ENCODE measurements around the gene NEK9.
A peak's percentile ranks its signal among the peaks of the same experiment; 100 is the strongest.

Gene NEK9

GRCh38 chr14:75147423-75148071 is 20.7 kb upstream of the NEK9 start:
- no peaks in the 10 kb centered on the region for H3K27me3 ChIP-seq (ENCODE audit: control insufficient read depth in 1 of 2, insufficient read depth in 2 of 2, low read length in 2 of 2)
- peaks cover 6 to 46% of the 10 kb centered on the region in 2 donors for H3K36me3 ChIP-seq (ENCODE audit: control insufficient read depth in 1 of 2, insufficient read depth in 2 of 2, low read length in 2 of 2)
- peaks cover 16% of the 10 kb centered on the region in 2 donors for H3K4me1 ChIP-seq (ENCODE audit: control insufficient read depth in 1 of 2, insufficient read depth in 2 of 2, low read length in 2 of 2)
- peak overlapping the region in 1 of 2 donors; percentile 7 for H3K9ac ChIP-seq (ENCODE audit: low read depth in 1 of 2, low read length in 2 of 2)
- H3K27ac ChIP-seq (ENCODE audit: low read depth, low read length), result peak overlapping the region; percentile 65
- H3K4me3 ChIP-seq (ENCODE audit: low read depth in 1 of 2, low read length in 2 of 2), result no peak overlapping the region
- no peaks in the 10 kb centered on the region for H3K9me3 ChIP-seq (ENCODE audit: control insufficient read depth in 1 of 2, low read length in 2 of 2)

- Histone ChIP-seq H3K27ac (ENCODE audit: low read depth, low read length) (no peak overlapping the region), H3K27me3 (ENCODE audit: control insufficient read depth in 1 of 2, insufficient read depth in 2 of 2, low read length in 2 of 2) (no peaks in the 10 kb centered on the region), H3K4me1 (ENCODE audit: control insufficient read depth in 1 of 2, insufficient read depth in 2 of 2, low read length in 2 of 2) (peaks cover 19 to 29% of the 10 kb centered on the region in 2 donors), H3K9me3 (ENCODE audit: control insufficient read depth in 1 of 2, low read length in 2 of 2) (no peaks in the 10 kb centered on the region), H3K4me3 (ENCODE audit: low read depth in 1 of 2, low read length in 2 of 2) (no peak overlapping the region), H3K36me3 (ENCODE audit: control insufficient read depth in 1 of 2, insufficient read depth in 2 of 2, low read length in 2 of 2) (peaks cover 0 to 33% of the 10 kb centered on the region in 2 donors), H3K9ac (ENCODE audit: low read depth in 1 of 2, low read length in 2 of 2) (no peak overlapping the region)
These were observed 18.1 kb upstream of the NEK9 start for GRCh38 chr14:75144944-75145343.

GRCh38 chr14:75143761-75144527 is 17.1 kb upstream of the NEK9 start:
- Histone ChIP-seq H3K4me3 (ENCODE audit: low read depth in 1 of 2, low read length in 2 of 2) (no peak overlapping the region), H3K27me3 (ENCODE audit: control insufficient read depth in 1 of 2, insufficient read depth in 2 of 2, low read length in 2 of 2) (no peaks in the 10 kb centered on the region), H3K4me1 (ENCODE audit: control insufficient read depth in 1 of 2, insufficient read depth in 2 of 2, low read length in 2 of 2) (peaks cover 20 to 34% of the 10 kb centered on the region in 2 donors), H3K9ac (ENCODE audit: low read depth in 1 of 2, low read length in 2 of 2) (no peak overlapping the region), H3K36me3 (ENCODE audit: control insufficient read depth in 1 of 2, insufficient read depth in 2 of 2, low read length in 2 of 2) (peaks cover 0 to 25% of the 10 kb centered on the region in 2 donors), H3K27ac (ENCODE audit: low read depth, low read length) (no peak overlapping the region), H3K9me3 (ENCODE audit: control insufficient read depth in 1 of 2, low read length in 2 of 2) (no peaks in the 10 kb centered on the region)

- Histone ChIP-seq H3K4me3 (ENCODE audit: low read depth in 1 of 2, low read length in 2 of 2) (no peak overlapping the region), H3K9ac (ENCODE audit: low read depth in 1 of 2, low read length in 2 of 2) (no peak overlapping the region), H3K27me3 (ENCODE audit: control insufficient read depth in 1 of 2, insufficient read depth in 2 of 2, low read length in 2 of 2) (no peaks in the 10 kb centered on the region), H3K9me3 (ENCODE audit: control insufficient read depth in 1 of 2, low read length in 2 of 2) (no peaks in the 10 kb centered on the region), H3K36me3 (ENCODE audit: control insufficient read depth in 1 of 2, insufficient read depth in 2 of 2, low read length in 2 of 2) (peaks cover 0 to 21% of the 10 kb centered on the region in 2 donors), H3K4me1 (ENCODE audit: control insufficient read depth in 1 of 2, insufficient read depth in 2 of 2, low read length in 2 of 2) (peaks cover 28 to 41% of the 10 kb centered on the region in 2 donors), H3K27ac (ENCODE audit: low read depth, low read length) (no peak overlapping the region)
These were observed 15.6 kb upstream of the NEK9 start for GRCh38 chr14:75142494-75142893.

- Histone ChIP-seq H3K4me3 (ENCODE audit: low read depth in 1 of 2, low read length in 2 of 2) (no peak overlapping the region), H3K27ac (ENCODE audit: low read depth, low read length) (no peak overlapping the region), H3K9ac (ENCODE audit: low read depth in 1 of 2, low read length in 2 of 2) (no peak overlapping the region), H3K27me3 (ENCODE audit: control insufficient read depth in 1 of 2, insufficient read depth in 2 of 2, low read length in 2 of 2) (no peaks in the 10 kb centered on the region), H3K4me1 (ENCODE audit: control insufficient read depth in 1 of 2, insufficient read depth in 2 of 2, low read length in 2 of 2) (peaks cover 28 to 41% of the 10 kb centered on the region in 2 donors), H3K36me3 (ENCODE audit: control insufficient read depth in 1 of 2, insufficient read depth in 2 of 2, low read length in 2 of 2) (peaks cover 0 to 16% of the 10 kb centered on the region in 2 donors), H3K9me3 (ENCODE audit: control insufficient read depth in 1 of 2, low read length in 2 of 2) (no peaks in the 10 kb centered on the region)
These were observed 15.1 kb upstream of the NEK9 start for GRCh38 chr14:75141967-75142366.

GRCh38 chr14:75141062-75141461 is 14.2 kb upstream of the NEK9 start:
- Histone ChIP-seq H3K4me1 (ENCODE audit: control insufficient read depth in 1 of 2, insufficient read depth in 2 of 2, low read length in 2 of 2) (peaks cover 22 to 37% of the 10 kb centered on the region in 2 donors), H3K27me3 (ENCODE audit: control insufficient read depth in 1 of 2, insufficient read depth in 2 of 2, low read length in 2 of 2) (no peaks in the 10 kb centered on the region)

GRCh38 chr14:75140620-75141019 is 13.8 kb upstream of the NEK9 start:
- Histone ChIP-seq H3K9ac (ENCODE audit: low read depth in 1 of 2, low read length in 2 of 2) (no peak overlapping the region), H3K27ac (ENCODE audit: low read depth, low read length) (no peak overlapping the region), H3K36me3 (ENCODE audit: control insufficient read depth in 1 of 2, insufficient read depth in 2 of 2, low read length in 2 of 2) (peaks cover 0 to 11% of the 10 kb centered on the region in 2 donors), H3K4me3 (ENCODE audit: low read depth in 1 of 2, low read length in 2 of 2) (no peak overlapping the region), H3K4me1 (ENCODE audit: control insufficient read depth in 1 of 2, insufficient read depth in 2 of 2, low read length in 2 of 2) (peaks cover 22 to 37% of the 10 kb centered on the region in 2 donors), H3K27me3 (ENCODE audit: control insufficient read depth in 1 of 2, insufficient read depth in 2 of 2, low read length in 2 of 2) (no peaks in the 10 kb centered on the region), H3K9me3 (ENCODE audit: control insufficient read depth in 1 of 2, low read length in 2 of 2) (no peaks in the 10 kb centered on the region)

More at GRCh38 chr14:75141062-75141461, 14.2 kb upstream of the NEK9 start:
- Histone ChIP-seq H3K27ac (ENCODE audit: low read depth, low read length) (no peak overlapping the region), H3K4me3 (ENCODE audit: low read depth in 1 of 2, low read length in 2 of 2) (no peak overlapping the region), H3K36me3 (ENCODE audit: control insufficient read depth in 1 of 2, insufficient read depth in 2 of 2, low read length in 2 of 2) (peaks cover 0 to 10% of the 10 kb centered on the region in 2 donors), H3K9ac (ENCODE audit: low read depth in 1 of 2, low read length in 2 of 2) (no peak overlapping the region), H3K9me3 (ENCODE audit: control insufficient read depth in 1 of 2, low read length in 2 of 2) (no peaks in the 10 kb centered on the region)

GRCh38 chr14:75139185-75139584 is 12.3 kb upstream of the NEK9 start:
- H3K9ac ChIP-seq (ENCODE audit: low read depth in 1 of 2, low read length in 2 of 2), result peak overlapping the region in 1 of 2 donors; percentile 7
- H3K4me3 ChIP-seq (ENCODE audit: low read depth in 1 of 2, low read length in 2 of 2), result no peak overlapping the region
- no peaks in the 10 kb centered on the region for H3K27me3 ChIP-seq (ENCODE audit: control insufficient read depth in 1 of 2, insufficient read depth in 2 of 2, low read length in 2 of 2)
- H3K36me3 ChIP-seq (ENCODE audit: control insufficient read depth in 1 of 2, insufficient read depth in 2 of 2, low read length in 2 of 2), result peaks cover 9 to 21% of the 10 kb centered on the region in 2 donors
- H3K4me1 ChIP-seq (ENCODE audit: control insufficient read depth in 1 of 2, insufficient read depth in 2 of 2, low read length in 2 of 2), result peaks cover 25 to 45% of the 10 kb centered on the region in 2 donors
- H3K27ac ChIP-seq (ENCODE audit: low read depth, low read length), result no peak overlapping the region
- H3K9me3 ChIP-seq (ENCODE audit: control insufficient read depth in 1 of 2, low read length in 2 of 2), result no peaks in the 10 kb centered on the region

- H3K27ac ChIP-seq (ENCODE audit: low read depth, low read length), result no peak overlapping the region
- no peak overlapping the region for H3K4me3 ChIP-seq (ENCODE audit: low read depth in 1 of 2, low read length in 2 of 2)
- H3K36me3 ChIP-seq (ENCODE audit: control insufficient read depth in 1 of 2, insufficient read depth in 2 of 2, low read length in 2 of 2), result peaks cover 10 to 27% of the 10 kb centered on the region in 2 donors
- H3K9ac ChIP-seq (ENCODE audit: low read depth in 1 of 2, low read length in 2 of 2), result peak overlapping the region in 1 of 2 donors; percentile 7
- no peaks in the 10 kb centered on the region for H3K27me3 ChIP-seq (ENCODE audit: control insufficient read depth in 1 of 2, insufficient read depth in 2 of 2, low read length in 2 of 2)
- peaks cover 22 to 41% of the 10 kb centered on the region in 2 donors for H3K4me1 ChIP-seq (ENCODE audit: control insufficient read depth in 1 of 2, insufficient read depth in 2 of 2, low read length in 2 of 2)
- no peaks in the 10 kb centered on the region for H3K9me3 ChIP-seq (ENCODE audit: control insufficient read depth in 1 of 2, low read length in 2 of 2)
These were observed 11.6 kb upstream of the NEK9 start for GRCh38 chr14:75138492-75138891.

- H3K27ac ChIP-seq (ENCODE audit: low read depth, low read length), result no peak overlapping the region
- H3K9me3 ChIP-seq (ENCODE audit: control insufficient read depth in 1 of 2, low read length in 2 of 2), result no peaks in the 10 kb centered on the region
- peaks cover 18 to 27% of the 10 kb centered on the region in 2 donors for H3K4me1 ChIP-seq (ENCODE audit: control insufficient read depth in 1 of 2, insufficient read depth in 2 of 2, low read length in 2 of 2)
- H3K9ac ChIP-seq (ENCODE audit: low read depth in 1 of 2, low read length in 2 of 2), result no peak overlapping the region
- H3K27me3 ChIP-seq (ENCODE audit: control insufficient read depth in 1 of 2, insufficient read depth in 2 of 2, low read length in 2 of 2), result no peaks in the 10 kb centered on the region
- H3K4me3 ChIP-seq (ENCODE audit: low read depth in 1 of 2, low read length in 2 of 2), result no peak overlapping the region
- H3K36me3 ChIP-seq (ENCODE audit: control insufficient read depth in 1 of 2, insufficient read depth in 2 of 2, low read length in 2 of 2), result peaks cover 10 to 37% of the 10 kb centered on the region in 2 donors
These were observed 7.8 kb upstream of the NEK9 start for GRCh38 chr14:75134644-75135043.

All from duodenal mucosa (tissue), 2 donors.